GM12878 (cell line): Measurements from ENCODE around the gene AGK. TPM values are rescaled to one million over a fixed set of nuclear protein-coding genes. Genes with fewer than 3 reads are reported as not detected.

ENCODE experiments used
- CEBPB ChIP-seq, 2 experiments: fragments of 150-350 bp in 1 of 2; IDR thresholded peaks; 2 replicates each; pipeline ENCODE4 v1.6.1; 2012 to 2014; ENCODE audit warnings: low read depth in 2 of 2, low read length in 2 of 2, borderline replicate concordance in 1 of 2, inconsistent platforms in 1 of 2
- CHD1 ChIP-seq: IDR thresholded peaks from 2 replicates; pipeline ENCODE4 v1.6.1; 2012; ENCODE audit warnings: low read depth, low read length, improper control_type of control experiment
- DPF2 ChIP-seq: fragments of 450-650 bp; IDR thresholded peaks from 2 replicates; pipeline ENCODE4 v1.6.1; 2017; ENCODE audit warnings: mild to moderate bottlenecking
- FOXM1 ChIP-seq: IDR thresholded peaks from 2 replicates; pipeline ENCODE4 v1.6.1; 2012; ENCODE audit warnings: low read depth, mild to moderate bottlenecking, inconsistent platforms, low read length, moderate library complexity
- GABPA ChIP-seq: IDR thresholded peaks from 2 replicates; pipeline ENCODE4 v1.6.1; 2014; ENCODE audit warnings: antibody characterized with exemption, low read depth, mild to moderate bottlenecking, inconsistent platforms
- NFXL1 ChIP-seq: fragments of 450-650 bp; IDR thresholded peaks from 2 replicates; pipeline ENCODE4 v1.6.1; 2017; ENCODE audit warnings: antibody characterized with exemption, mild to moderate bottlenecking, borderline replicate concordance
- POLR2AphosphoS5 ChIP-seq: IDR thresholded peaks from 2 replicates; pipeline ENCODE4 v1.6.1; 2011; ENCODE audit warnings: mild to moderate bottlenecking, low read length, inconsistent platforms
- RCOR1 ChIP-seq: conservative IDR thresholded peaks from 2 replicates; pipeline ENCODE4 v1.6.1; 2012; ENCODE audit warnings: low read depth, low read length, improper control_type of control experiment
- RELA ChIP-seq: fragments of 450-650 bp; IDR thresholded peaks from 2 replicates; pipeline ENCODE4 v1.8.0; 2014; ENCODE audit warnings: borderline replicate concordance; ENCODE audit not compliant: partially characterized antibody
- SMAD1 ChIP-seq: fragments of 450-650 bp; IDR thresholded peaks from 2 replicates; pipeline ENCODE4 v1.6.1; 2018; ENCODE audit warnings: mild to moderate bottlenecking, low read depth; ENCODE audit not compliant: partially characterized antibody
- SREBF1 ChIP-seq: IDR thresholded peaks from 2 replicates; pipeline ENCODE4 v1.6.1; 2012; ENCODE audit warnings: mild to moderate bottlenecking, low read length
- STAT1 ChIP-seq: fragments of 450-650 bp; conservative IDR thresholded peaks from 2 replicates; pipeline ENCODE4 v1.6.1; 2014; ENCODE audit warnings: antibody characterized with exemption, mild to moderate bottlenecking
- TCF12 ChIP-seq: IDR thresholded peaks from 2 replicates; pipeline ENCODE4 v1.6.1; 2011; ENCODE audit warnings: low read depth, mild to moderate bottlenecking, low read length
- ZNF622 ChIP-seq: fragments of 450-650 bp; IDR thresholded peaks from 2 replicates; pipeline ENCODE4 v1.6.1; 2017; ENCODE audit warnings: mild to moderate bottlenecking, inconsistent platforms
- polyA plus RNA-seq, 11 experiments: library from polyadenylated mRNA; depleted of rRNA in 4 of 11; unstranded in 6 of 11; stranded (reverse) in 5 of 11; fragments of >200 nt; fragmentation: Nextera tagmentation in 4 of 11; fragmentation: Illumina TruSeq in 1 of 11; extraction: Ambion mirVana in 4 of 11; extraction: Trizol in 1 of 11; gene quantifications; 1 replicate in 1 of 11; 2 replicates in 10 of 11; pipeline versions ENCODE4 v1.2.1 to v1.2.3, GENCODE V29; 2011 to 2016; ENCODE audit warnings: inconsistent platforms in 2 of 11, missing spikeins in 2 of 11, low read depth in 1 of 11
- total RNA-seq, 4 experiments: library from RNA; depleted of rRNA in 3 of 4; stranded (reverse); fragments of >200 nt in 3 of 4; fragmentation: Illumina TruSeq in 1 of 4; extraction: Trizol in 1 of 4; gene quantifications; 2 replicates each; pipeline versions ENCODE4 v1.2.1 to v1.2.3, GENCODE V29; 2013 to 2021
- TF ChIP-seq, protein P1 (sequence below): fragments of 450-650 bp; formaldehyde crosslinking; IDR thresholded peaks from 2 replicates; pipeline ENCODE4 v1.5.0; 2022; ENCODE audit warnings: mild to moderate bottlenecking, missing genetic modification characterization
- TF ChIP-seq, protein P2 (sequence below): IDR thresholded peaks from 2 replicates; pipeline ENCODE4 v1.6.1; 2012; ENCODE audit warnings: low read depth, low read length, improper control_type of control experiment
- TF ChIP-seq, protein P3 (sequence below): IDR thresholded peaks from 2 replicates; pipeline ENCODE4 v1.6.1; 2011; ENCODE audit warnings: mild to moderate bottlenecking, low read depth, low read length, moderate library complexity; ENCODE audit not compliant: insufficient replicate concordance
- TF ChIP-seq, protein P4 (sequence below): fragments of 450-650 bp; IDR thresholded peaks from 2 replicates; pipeline ENCODE4 v1.6.1; 2017; ENCODE audit warnings: mild to moderate bottlenecking, low read depth, inconsistent platforms; ENCODE audit not compliant: poor library complexity, severe bottlenecking
- TF ChIP-seq, protein P5 (sequence below): IDR thresholded peaks from 2 replicates; pipeline ENCODE4 v1.6.1; 2011; ENCODE audit warnings: borderline replicate concordance, low read depth, mild to moderate bottlenecking, moderate library complexity, low read length; ENCODE audit not compliant: insufficient read depth, poor library complexity, severe bottlenecking

AGK gene
- total and polyA plus RNA-seq, 10 of the 15 experiments (the other 5 are each of a cell fraction or from before 2014, with no cell fraction given): 32.5 to 85.6 (median 47.8) TPM

DNA sequence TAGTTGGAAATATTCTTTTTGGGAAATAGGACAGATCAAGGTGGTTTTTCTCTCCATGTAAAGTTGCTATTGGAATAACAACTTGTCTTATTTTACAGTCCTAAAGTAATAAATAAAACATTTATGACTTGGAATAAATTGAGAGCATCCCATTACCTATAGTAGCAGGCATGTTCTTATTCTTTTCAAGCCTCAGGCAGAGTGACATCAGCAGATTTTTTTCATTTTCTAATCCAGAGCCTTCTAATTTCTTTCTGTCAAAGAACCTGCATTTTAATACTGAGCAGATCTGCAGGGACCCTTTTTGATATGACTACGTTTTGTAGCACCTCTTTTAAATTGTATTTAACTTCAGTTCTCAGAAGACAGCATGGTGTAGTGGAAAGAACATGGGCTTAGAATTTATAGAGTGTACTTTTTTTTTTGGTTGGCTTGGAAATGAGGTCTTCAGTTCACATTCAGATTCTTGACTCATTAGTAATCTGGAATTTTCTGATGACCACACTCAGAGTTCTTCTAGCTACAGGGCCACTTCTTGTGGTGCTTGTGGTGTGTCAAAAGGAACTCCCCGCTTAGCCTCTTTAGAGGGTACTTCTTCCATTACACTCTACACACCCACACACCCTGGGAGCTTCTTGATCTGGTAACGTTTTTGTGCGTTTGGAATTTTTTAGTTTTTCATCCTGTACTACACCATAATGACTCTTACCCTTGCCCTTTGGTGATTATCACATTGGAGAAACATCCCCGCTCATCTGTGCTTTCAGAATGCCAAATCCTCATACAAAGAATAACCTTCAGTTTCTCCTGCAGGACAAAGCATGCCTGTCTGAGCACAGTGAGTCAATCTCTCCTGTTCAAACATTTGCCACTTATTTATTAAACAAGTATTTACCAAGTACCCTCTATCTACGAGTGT, 34.6 kb downstream of the AGK start (continued):
- TF ChIP-seq, protein P1, sequence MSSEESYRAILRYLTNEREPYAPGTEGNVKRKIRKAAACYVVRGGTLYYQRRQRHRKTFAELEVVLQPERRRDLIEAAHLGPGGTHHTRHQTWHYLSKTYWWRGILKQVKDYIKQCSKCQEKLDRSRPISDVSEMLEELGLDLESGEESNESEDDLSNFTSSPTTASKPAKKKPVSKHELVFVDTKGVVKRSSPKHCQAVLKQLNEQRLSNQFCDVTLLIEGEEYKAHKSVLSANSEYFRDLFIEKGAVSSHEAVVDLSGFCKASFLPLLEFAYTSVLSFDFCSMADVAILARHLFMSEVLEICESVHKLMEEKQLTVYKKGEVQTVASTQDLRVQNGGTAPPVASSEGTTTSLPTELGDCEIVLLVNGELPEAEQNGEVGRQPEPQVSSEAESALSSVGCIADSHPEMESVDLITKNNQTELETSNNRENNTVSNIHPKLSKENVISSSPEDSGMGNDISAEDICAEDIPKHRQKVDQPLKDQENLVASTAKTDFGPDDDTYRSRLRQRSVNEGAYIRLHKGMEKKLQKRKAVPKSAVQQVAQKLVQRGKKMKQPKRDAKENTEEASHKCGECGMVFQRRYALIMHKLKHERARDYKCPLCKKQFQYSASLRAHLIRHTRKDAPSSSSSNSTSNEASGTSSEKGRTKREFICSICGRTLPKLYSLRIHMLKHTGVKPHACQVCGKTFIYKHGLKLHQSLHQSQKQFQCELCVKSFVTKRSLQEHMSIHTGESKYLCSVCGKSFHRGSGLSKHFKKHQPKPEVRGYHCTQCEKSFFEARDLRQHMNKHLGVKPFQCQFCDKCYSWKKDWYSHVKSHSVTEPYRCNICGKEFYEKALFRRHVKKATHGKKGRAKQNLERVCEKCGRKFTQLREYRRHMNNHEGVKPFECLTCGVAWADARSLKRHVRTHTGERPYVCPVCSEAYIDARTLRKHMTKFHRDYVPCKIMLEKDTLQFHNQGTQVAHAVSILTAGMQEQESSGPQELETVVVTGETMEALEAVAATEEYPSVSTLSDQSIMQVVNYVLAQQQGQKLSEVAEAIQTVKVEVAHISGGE (CRISPR knock-in tag): no peak
- TF ChIP-seq STAT1: no peak
- no peak for TF ChIP-seq POLR2AphosphoS5
- TF ChIP-seq FOXM1: peak; percentile 68; the same call in 1 of the 2 replicates
- TF ChIP-seq, protein P2, sequence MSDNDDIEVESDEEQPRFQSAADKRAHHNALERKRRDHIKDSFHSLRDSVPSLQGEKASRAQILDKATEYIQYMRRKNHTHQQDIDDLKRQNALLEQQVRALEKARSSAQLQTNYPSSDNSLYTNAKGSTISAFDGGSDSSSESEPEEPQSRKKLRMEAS: no peak
- TF ChIP-seq SMAD1: no peak
- TF ChIP-seq ZNF622: no peak
- TF ChIP-seq TCF12: no peak
- TF ChIP-seq, protein P3, sequence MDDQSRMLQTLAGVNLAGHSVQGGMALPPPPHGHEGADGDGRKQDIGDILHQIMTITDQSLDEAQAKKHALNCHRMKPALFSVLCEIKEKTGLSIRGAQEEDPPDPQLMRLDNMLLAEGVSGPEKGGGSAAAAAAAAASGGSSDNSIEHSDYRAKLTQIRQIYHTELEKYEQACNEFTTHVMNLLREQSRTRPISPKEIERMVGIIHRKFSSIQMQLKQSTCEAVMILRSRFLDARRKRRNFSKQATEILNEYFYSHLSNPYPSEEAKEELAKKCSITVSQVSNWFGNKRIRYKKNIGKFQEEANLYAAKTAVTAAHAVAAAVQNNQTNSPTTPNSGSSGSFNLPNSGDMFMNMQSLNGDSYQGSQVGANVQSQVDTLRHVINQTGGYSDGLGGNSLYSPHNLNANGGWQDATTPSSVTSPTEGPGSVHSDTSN: no peak
- peak; percentile 38; the same call in 1 of the 2 replicates for TF ChIP-seq GABPA
- TF ChIP-seq NFXL1: no peak
- TF ChIP-seq RCOR1: no peak
- TF ChIP-seq DPF2: 0 out of 2 replicates have a peak, but pooled peaks have one; percentile 39
- no peak for TF ChIP-seq CEBPB (IDR thresholded peaks at IDR 0.05; ENCODE audit: borderline replicate concordance in 1 of 2, low read depth in 2 of 2, low read length in 2 of 2)
- TF ChIP-seq SREBF1: no peak
- TF ChIP-seq, protein P4, sequence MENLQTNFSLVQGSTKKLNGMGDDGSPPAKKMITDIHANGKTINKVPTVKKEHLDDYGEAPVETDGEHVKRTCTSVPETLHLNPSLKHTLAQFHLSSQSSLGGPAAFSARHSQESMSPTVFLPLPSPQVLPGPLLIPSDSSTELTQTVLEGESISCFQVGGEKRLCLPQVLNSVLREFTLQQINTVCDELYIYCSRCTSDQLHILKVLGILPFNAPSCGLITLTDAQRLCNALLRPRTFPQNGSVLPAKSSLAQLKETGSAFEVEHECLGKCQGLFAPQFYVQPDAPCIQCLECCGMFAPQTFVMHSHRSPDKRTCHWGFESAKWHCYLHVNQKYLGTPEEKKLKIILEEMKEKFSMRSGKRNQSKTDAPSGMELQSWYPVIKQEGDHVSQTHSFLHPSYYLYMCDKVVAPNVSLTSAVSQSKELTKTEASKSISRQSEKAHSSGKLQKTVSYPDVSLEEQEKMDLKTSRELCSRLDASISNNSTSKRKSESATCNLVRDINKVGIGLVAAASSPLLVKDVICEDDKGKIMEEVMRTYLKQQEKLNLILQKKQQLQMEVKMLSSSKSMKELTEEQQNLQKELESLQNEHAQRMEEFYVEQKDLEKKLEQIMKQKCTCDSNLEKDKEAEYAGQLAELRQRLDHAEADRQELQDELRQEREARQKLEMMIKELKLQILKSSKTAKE: no peak
- TF ChIP-seq RELA: peak; percentile 51
- TF ChIP-seq CHD1: no peak
- TF ChIP-seq, protein P5, sequence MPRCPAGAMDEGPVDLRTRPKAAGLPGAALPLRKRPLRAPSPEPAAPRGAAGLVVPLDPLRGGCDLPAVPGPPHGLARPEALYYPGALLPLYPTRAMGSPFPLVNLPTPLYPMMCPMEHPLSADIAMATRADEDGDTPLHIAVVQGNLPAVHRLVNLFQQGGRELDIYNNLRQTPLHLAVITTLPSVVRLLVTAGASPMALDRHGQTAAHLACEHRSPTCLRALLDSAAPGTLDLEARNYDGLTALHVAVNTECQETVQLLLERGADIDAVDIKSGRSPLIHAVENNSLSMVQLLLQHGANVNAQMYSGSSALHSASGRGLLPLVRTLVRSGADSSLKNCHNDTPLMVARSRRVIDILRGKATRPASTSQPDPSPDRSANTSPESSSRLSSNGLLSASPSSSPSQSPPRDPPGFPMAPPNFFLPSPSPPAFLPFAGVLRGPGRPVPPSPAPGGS: no peak
